GM08714 (cell line): ENCODE data around the gene HOXB7.

ENCODE experiments used
- H3K4me3 ChIP-seq: fragments of 200-500 bp; sonication (Bioruptor generic); 2 replicates; pipeline ENCODE4 v1.5.1; 2014; ENCODE audit warnings: mild to moderate bottlenecking, low read length, inconsistent platforms
- ZNF274 ChIP-seq: IDR thresholded peaks from 2 replicates; pipeline ENCODE4 v1.6.1; 2012; ENCODE audit warnings: mild to moderate bottlenecking, low read depth, low read length

Gene HOXB7

DNA sequence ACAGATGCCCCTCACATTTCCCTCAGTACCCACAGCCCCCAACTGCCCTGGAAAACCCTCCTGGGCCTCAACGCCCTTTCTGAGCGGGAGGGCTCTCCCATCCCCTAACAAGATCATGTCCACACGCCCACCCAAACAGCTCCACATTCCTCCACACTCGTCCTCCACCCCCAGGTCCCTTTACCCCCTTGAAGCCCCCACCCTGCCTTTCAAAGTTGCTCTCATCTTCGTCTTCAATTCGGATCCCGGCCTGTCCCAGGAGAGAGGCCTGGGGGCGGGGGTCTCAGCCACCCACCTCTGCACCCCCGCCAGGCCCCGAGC, 47.0 kb downstream of the HOXB7 start:
- TF ChIP-seq ZNF274: no peak
- no peak overlapping the region for H3K4me3 ChIP-seq

DNA sequence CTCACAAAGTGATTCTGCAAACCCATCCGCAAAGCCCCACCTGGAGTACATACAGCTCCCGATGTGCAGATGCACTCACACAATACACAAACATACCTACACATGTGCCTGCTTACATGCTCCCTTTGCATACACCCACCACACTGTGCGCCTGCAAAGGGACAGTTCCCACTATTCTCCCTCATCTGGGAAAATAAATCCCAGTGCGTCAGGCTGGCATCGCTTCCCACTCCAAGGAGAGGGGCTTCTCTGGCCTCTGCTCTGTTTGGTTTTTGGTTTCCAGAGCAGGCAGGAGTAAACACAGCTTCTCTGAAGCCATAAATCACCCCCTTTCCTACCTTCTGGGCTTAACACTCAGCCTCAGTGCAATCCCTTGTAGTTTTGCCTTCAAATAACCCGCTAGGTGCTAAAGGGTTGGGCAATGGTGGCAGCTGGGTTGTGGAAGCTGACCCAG, 47.4 kb downstream of the HOXB7 start:
- no peak for TF ChIP-seq ZNF274
- H3K4me3 ChIP-seq: no peak overlapping the region

- TF ChIP-seq ZNF274: no peak
- H3K4me3 ChIP-seq: no peak overlapping the region
Measured at GRCh38 chr17:48562934-48563333, 47.9 kb downstream of the HOXB7 start.

- TF ChIP-seq ZNF274: no peak
- peak overlapping the region; percentile 8; the same call in 1 of the 2 replicates for H3K4me3 ChIP-seq
Measured at GRCh38 chr17:48561884-48562810, 48.7 kb downstream of the HOXB7 start.

DNA sequence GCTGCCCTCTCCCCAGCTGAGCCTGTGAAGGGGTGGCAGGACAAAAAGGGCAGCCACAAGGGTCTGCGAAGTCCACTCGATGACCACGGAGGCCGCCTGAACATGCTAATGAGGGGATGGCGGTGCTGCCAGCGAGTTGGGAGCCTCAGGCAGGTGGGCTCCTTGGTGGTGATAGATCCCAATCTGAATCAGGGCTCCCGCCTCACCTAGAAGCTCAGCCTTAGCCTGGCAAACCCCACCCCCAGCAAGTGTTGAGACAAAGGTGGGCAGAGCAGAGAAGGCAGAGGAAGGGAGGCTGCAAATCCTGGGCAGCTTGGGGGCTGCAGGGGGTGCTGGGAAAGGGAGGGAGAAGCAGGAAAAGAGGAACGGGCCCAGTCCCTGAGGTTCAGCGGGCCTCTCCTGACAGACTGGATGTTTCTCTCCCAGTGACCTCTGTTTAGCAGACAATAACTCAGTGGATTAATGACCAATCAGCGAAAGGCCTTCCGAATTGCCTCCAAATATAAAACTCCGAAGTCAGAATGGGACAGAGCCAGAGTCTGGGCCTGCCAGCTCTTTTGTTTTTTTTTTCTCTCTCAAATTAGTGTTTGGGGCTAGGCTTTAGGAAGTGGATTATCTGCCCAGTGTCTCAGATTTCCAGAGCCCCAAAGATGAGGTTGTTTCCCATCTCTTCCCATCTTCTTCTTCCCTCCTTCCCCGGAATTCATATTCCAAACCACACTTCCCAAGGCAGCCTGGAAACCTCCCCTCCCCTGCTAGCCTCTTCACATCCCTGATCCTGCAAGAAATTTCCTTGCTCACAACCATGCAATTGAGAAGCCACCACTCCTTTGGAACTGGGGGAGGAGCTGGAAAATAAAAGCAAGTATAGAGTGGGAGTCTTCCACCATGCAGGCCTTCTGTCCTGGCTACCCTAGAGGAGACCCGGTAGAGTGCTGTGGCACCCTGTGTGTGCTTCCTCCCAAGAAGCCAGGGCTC, 50.7 kb downstream of the HOXB7 start:
- no peak for TF ChIP-seq ZNF274
- no peak overlapping the region for H3K4me3 ChIP-seq

DNA sequence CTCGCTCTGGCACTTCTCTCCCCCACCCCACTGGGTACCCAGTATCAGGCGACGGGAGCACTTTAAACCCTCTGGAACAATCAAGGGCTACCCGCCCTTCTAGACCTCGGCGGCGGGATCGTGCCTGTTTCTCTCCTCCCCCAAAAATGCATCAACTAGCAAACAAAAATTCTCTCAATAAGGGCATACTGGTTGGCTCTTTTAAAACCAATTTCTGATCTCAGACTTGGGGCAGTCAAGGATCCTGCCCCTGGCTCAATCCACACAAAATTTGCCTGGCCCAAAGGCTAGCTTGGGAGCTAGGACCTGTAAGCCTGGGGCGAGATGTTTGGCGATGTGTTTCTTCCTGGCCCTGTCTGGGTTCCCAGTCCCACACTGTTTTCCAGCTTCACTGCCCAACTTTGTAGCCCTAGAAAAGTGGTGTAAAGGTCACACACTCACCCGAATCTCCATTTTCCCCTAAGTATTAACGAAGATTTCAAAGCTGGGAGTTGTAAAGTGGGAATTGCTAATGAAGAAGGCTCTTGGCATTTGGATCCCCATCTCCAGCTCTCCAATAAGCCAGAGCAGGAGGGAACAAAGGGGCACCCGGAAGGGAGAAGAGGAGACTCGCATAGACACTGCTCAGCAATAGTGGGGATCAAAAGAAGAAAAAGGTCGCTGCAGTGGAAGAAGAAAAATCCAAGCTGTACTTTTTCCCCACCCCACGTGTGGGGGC, 51.5 kb downstream of the HOXB7 start:
- no peak for TF ChIP-seq ZNF274
- H3K4me3 ChIP-seq: no peak overlapping the region

DNA sequence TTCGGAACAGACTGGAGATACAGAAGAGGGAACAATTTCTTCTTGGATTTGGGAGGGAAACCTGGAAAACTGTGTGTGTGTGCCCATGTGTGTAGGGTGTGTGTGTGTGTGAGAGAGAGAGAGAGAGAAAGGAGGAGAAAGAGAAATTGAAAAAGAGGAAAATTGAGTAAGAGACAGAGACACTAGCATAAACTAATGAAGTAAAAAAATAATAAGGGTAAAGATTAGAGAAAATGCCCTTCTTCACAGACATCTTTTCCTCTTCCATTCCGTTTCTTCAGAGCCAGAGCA, 52.0 kb downstream of the HOXB7 start:
- H3K4me3 ChIP-seq: no peak overlapping the region
- no peak for TF ChIP-seq ZNF274

DNA sequence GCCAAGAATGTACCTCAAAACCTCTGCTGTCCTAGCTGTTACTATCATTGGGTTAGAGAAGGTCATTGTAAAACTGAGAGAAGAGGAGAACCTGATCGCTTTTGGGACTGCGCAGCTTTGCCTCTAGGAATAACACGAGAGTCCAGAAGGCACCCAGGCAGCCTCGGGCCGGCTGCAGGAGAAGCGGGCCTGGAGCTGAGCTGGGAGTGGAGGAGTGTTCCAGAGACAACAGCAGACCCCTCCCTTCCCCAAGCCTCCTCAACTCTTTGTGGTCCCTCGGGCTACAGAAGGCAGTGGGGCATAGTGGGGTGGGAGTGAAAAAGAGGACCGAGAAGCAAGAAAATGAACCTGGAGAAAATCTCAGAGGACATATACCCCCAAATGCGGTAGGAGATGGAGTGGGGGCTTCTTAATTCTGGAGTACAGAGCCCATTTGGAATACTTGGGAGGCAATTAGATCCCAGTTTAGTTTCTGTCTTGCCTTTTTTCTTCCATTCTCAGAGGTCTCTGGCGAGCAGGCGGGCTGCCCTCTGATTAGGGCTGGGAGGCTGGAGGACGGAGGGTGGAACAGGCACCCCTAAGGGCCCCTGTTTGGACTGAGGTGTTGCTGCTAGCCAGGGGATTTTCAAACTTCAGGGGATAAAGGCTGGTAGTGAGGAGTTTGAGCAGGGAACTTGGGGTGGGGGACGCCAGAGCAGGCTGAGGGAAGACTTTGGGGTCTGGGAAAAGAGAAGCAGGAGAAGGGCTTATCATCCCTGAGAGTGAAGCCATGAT, 52.6 kb downstream of the HOXB7 start:
- no peak for TF ChIP-seq ZNF274
- H3K4me3 ChIP-seq: no peak overlapping the region
